Activated CD4-positive, CD25-positive, alpha-beta regulatory T cell treated with anti-CD3 and anti-CD28 coated beads, Interleukin-2, amount 50 U/mL, for 24 hours (primary cell): ENCODE measurements around the gene DCN.
"Not testable (repeated sequence)": the region's sequence is repeated elsewhere in the genome, so short reads cannot be mapped to it uniquely, and the experiment has no call there.

Experiments
- ATAC-seq, 2 donors: fragments of 150-1000 bp; cut with Tn5 transposase; one replicate each; pipeline ENCODE4 v1.10.0; 2021; ENCODE audit warnings: mild to moderate bottlenecking in 1 of 2, moderate library complexity in 1 of 2

The DCN gene, protein sequence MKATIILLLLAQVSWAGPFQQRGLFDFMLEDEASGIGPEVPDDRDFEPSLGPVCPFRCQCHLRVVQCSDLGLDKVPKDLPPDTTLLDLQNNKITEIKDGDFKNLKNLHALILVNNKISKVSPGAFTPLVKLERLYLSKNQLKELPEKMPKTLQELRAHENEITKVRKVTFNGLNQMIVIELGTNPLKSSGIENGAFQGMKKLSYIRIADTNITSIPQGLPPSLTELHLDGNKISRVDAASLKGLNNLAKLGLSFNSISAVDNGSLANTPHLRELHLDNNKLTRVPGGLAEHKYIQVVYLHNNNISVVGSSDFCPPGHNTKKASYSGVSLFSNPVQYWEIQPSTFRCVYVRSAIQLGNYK

GRCh38 chr12:91182636-91183455, at the start of gene DCN:
DCN (minus strand) TSS chr12:91182817; CDS start chr12:91178552, 4,265 bp downstream.
- ATAC-seq, result no peak

DNA sequence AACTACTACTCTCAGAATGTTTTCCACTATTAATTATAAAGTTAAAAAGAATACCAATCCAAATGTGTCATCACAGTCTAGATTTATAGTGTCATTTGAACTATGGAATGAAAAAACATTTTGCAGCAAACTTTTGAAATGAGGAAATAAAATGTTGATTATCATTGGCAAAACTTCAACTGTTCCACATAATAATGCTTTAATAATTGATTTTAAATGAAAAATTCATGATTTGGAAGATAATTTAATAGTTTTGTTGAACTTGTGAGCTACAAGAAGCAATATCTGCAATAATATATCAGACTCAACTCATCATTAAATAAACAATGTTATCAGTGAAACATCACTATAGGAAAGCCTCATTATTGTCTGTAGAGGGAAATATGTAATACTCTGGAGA, 48.2 kb upstream of the DCN start:
- ATAC-seq, result no peak

- ATAC-seq, result no peak
Observed at GRCh38 chr12:91226951-91227350, 44.3 kb upstream of the DCN start.

DNA sequence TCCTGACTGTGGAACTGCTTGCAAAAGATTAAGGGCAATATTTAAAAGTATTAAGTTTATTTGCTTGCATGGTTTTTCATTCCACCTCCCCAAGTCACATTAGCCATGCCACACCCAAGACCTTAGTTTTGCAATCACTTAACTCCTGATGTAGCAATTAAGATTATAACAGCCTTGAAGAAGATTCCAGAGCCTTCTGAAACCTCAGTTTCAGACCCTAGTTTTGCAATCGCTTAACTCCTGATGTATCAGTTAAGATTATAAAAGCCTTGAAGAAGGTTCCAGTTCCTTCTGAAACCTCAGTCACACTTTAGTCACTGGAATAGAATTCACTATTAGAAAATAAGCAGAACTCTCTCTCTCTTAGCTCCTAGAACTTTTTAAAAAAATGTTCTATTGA, 42.7 kb upstream of the DCN start:
- no peak for ATAC-seq

DNA sequence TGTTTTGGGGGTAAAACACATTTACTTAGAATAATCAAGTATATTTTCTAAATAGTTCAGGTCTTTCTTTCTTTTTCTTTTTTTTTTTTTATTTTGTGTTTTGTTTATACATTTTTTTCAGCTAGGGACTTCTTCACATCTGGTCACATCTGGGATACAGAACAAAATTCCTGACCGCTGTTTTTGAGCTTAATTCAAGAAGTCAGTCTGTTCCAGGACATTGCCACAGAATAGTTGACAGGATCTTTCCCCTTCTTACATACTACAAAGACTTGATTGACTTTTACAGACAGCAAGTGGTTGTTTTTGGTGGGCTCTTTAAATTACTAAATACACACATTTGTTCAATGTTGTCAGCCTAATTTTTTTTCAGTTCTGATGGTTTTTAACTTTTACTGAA, 41.8 kb upstream of the DCN start:
- no peak for ATAC-seq

GRCh38 chr12:91222746-91223145, 40.1 kb upstream of the DCN start:
- ATAC-seq, result no peak

- ATAC-seq, result no peak
Observed at GRCh38 chr12:91219919-91220318, 37.3 kb upstream of the DCN start.

DNA sequence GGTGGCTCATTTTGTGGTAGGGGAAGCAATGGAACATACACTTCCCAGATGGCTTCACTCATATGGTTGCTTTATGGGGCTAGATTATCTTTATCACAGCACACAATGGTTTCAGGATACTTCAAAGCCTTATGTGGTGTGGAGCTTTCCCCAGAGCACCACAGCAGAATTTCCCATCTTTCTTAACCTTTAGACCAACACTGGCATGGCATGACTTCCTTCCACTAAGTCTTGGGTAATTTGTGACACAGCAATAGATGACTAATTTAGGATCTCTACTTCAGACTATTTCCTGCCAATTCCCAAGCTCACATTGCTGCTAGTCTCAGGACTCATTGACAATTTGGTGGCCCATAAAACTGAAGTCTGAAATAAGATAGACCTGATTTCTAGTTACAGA, 36.9 kb upstream of the DCN start:
- ATAC-seq, result no peak

DNA sequence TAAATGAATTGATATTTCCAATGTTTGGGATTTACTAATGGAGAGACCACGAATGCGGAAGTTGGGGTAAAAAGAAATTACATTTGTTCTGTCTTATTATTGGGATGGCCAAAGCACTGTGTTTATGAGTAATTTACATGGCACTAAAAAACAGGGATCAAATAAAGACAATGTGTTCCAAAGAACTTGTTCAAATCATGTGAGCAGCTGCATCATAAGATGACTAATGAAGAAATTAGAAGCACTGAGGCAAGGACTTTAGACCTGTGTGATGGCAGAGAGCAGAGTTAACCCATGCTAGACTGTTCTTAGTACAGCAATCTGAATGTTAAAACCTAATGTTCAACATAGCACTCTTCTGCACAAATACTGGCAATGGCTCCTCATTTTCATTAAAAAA, 34.3 kb upstream of the DCN start:
- no peak for ATAC-seq

DNA sequence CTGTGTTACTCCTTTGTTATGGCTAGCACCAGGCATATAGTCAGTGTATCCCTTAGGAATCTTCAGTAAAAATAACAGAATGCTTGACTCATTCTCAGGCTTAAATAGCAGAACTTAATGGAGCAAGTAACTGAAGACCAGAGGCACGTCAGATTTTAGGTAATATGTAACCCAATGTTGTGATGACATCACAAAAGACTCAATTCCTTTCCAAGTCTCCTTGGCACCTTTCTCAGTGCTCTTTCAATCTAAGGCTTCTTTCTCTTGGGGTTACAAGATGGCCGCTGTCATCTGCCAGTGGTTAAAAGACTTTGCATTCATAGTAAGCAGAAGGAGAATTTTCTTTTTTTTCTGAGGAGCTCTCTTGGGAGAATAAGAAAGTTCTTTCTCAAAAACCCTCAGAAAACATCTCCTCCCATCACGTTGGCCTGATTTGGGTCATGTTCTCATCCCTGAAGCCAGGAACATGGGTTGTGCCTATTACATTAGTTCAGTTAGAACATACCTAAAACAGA, 33.4 kb upstream of the DCN start:
- no peak for ATAC-seq

GRCh38 chr12:91211866-91212265, 29.2 kb upstream of the DCN start:
- no peak for ATAC-seq

DNA sequence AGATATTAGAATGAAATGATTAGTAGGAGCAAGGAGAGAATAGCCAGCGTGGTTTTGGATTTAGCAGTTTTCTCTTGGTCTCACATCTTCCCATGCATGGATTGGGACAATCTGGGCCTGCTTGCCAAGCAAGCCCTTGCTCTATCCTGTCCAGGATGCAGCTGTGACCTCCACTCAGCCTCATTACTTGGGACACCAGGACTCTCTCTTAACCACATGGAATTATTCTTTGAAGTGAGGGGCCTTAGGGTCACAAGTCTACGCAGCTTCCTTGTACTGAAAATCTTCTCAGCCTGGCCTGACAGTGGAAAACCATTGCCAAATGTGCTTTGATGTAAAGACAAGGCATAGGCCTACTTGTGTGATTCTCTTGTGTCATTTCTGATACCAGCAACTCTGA, 28.0 kb upstream of the DCN start:
- ATAC-seq, result no peak

DNA sequence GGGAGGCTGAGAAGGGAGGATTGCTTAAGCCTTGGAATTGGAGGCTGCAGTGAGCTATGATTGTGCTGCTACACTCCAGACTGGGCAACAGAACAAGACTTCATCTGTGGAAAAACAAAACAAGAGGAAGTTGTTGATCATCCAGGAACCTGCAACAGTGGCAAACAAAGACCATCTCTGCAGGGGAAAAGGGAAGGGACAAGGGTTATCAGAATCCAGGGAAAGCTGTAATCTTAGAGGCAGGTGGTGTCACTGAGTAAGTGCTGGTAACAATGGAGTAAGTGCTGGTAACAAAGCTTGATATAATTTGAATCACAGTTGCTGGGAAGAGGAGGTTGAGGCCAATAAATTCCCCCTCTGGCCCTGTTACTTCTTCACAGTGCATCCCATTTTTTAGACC, 27.5 kb upstream of the DCN start:
- ATAC-seq, result no peak

DNA sequence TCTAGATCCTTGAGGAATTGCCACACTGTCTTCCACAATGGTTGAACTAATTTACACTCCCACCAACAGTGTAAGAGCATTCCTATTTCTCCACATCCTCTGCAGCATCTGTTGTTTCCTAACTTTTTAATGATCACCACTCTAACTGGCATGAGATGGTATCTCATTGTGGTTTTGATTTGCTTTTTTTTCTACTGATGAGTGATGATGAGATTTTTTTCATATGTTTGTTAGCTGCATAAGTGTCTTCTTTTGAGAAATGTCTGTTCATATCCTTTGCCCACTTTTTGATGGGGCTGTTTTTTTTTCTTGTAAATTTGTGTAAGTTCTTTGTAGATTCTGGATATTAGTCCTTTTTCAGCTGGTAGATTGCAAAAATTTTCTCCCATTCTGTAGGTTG, 24.7 kb upstream of the DCN start:
- ATAC-seq, result not testable (repeated sequence)

- ATAC-seq, result no peak
Observed at GRCh38 chr12:91205811-91206210, 23.2 kb upstream of the DCN start.

GRCh38 chr12:91204421-91204820, 21.8 kb upstream of the DCN start:
- no peak for ATAC-seq

DNA sequence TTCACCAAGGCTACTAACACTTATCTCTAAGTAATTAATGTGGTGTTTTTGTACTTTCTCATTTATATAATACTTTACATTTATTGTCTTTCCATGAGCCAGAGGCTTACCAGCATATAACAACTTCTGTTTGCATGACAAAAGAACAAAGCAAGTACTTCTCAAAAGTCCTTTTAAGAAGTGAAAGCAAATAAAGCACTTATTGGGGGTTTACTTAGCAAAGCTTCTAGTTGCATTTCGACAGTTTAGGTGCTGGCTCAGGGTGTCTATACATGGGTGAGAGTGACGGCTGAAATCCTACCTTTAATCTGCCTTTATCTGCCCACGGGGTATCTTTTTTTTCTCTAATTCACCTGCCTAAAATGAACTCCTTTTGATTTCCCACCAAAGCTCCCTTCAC, 21.0 kb upstream of the DCN start:
- ATAC-seq, result no peak

- no peak for ATAC-seq
Observed at GRCh38 chr12:91202390-91202789, 19.8 kb upstream of the DCN start.

DNA sequence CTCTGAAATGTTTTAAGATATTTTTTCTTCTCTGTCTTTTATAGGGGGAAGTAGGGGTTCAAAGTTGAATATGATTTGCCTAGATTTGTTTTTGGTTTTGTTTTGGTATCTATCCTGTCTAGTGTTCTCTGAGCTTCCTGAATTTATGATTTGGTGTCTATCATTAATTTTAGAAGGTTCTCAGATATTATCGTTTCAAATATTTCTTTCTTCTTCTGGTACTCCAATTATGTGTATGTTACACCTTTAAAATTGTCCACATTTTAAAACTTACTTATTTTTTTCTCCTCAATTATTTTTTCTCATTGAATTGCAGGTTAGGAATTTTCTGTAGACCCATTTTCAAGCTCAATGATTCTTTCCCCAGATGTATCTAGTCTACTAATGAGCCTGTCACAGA, 13.8 kb upstream of the DCN start:
- no peak for ATAC-seq

- ATAC-seq, result no peak
Observed at GRCh38 chr12:91194500-91194899, 11.9 kb upstream of the DCN start.

DNA sequence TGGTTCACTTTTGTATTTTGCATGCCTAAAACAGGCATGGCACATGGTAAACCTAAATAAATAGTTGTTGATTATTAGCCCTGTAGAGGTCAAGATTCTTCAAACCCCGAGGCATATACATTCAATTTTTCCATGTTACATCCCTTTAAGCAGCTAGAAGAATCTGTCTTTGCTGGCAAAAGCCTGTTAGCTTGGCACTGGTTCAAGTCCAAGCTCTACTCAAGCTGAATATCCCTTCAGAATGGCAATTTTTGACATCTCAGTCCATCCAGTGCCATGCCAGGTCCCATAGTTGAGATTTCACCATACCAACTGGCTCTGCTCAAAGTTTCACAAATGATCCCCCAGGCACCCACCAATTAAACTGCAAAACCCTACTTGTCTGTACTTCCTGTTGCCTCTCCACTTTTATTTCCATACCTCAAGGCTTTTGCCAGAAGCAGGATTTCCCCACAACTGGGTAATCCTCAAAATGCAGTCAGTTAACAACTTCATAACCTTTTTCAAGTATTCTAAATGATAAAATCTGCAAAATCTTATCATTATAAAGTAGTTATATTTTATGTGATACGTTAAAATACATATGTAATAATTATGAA, 9.0 kb upstream of the DCN start:
- no peak for ATAC-seq

DNA sequence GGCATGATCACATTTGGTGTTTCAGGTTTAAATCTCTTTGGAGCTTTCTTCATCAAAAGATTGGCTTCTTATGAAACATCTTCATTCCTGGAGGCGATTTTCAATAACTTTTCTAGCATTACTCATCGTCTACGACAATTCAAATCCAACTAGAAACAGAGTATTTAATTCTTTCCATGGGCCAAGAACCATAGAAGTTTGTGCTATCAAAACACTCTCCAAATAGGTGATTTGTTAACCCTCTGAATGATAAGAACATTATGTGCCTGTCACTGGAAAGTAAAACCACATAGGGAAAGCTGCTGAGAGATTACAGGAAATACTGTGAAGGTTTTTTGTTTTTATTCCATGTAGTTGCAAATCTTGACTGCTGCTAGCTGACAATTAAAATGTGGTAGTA, 6.9 kb upstream of the DCN start:
- no peak for ATAC-seq

- ATAC-seq, result no peak
Observed at GRCh38 chr12:91188778-91189177, 6.2 kb upstream of the DCN start.

- ATAC-seq, result no peak
Observed at GRCh38 chr12:91186156-91186555, 3.5 kb upstream of the DCN start.
